ENCODE data around the gene SAMD4A.

The SAMD4A gene

GRCh38 chr14:54711312-54711711 lies 144.4 kb downstream of the SAMD4A start:
- no peak for TF ChIP-seq CTCF (IDR thresholded peaks at IDR 0.05; ENCODE audit: insufficient read depth, low read length, missing control alignments)
- CTCF ChIA-PET = interaction anchor here (2.0 to 2.8 kb wide), 3 partner anchors 11 to 26 kb away, joined by 4 to 14 read pairs (median 9); no protein-coding TSS in a partner anchor
- no peak overlapping the region for H3K4me3 ChIP-seq (ENCODE audit: low read depth, low read length)
- no peak for DNase-seq (ENCODE audit: low read depth, low spot score)
- POLR2A ChIA-PET = interaction anchor here (0.9 kb wide), 1 partner anchor 146 kb away, joined by 3 read pairs; no protein-coding TSS in a partner anchor

GRCh38 chr14:54711812-54712464 lies 145.0 kb downstream of the SAMD4A start:
- no peak overlapping the region for H3K4me3 ChIP-seq (ENCODE audit: low read depth, low read length)
- CTCF ChIA-PET = interaction anchor here (2.0 to 2.8 kb wide), 2 partner anchors 11 to 27 kb away, joined by 4 to 14 read pairs; no protein-coding TSS in a partner anchor
- DNase-seq (ENCODE audit: low read depth, low spot score) = no peak
- no peak for TF ChIP-seq CTCF (IDR thresholded peaks at IDR 0.05; ENCODE audit: insufficient read depth, low read length, missing control alignments)
- POLR2A ChIA-PET = no interaction called here

- CTCF ChIA-PET = interaction anchor here (1.1 to 2.8 kb wide), 6 partner anchors 9 to 149 kb away, joined by 3 to 14 read pairs (median 6); no protein-coding TSS in a partner anchor
- no peak for DNase-seq (ENCODE audit: low read depth, low spot score)
- POLR2A ChIA-PET = interaction anchor here (1.3 kb wide), 1 partner anchor 10 kb away, joined by 3 read pairs; no protein-coding TSS in a partner anchor
These were observed 145.7 kb downstream of the SAMD4A start for GRCh38 chr14:54712465-54713200.

GRCh38 chr14:54713379-54713778 lies 146.5 kb downstream of the SAMD4A start:
- TF ChIP-seq CTCF (IDR thresholded peaks at IDR 0.05; ENCODE audit: insufficient read depth, low read length, missing control alignments) = no peak
- ChIA-PET POLR2A (interaction anchor here (1.3 kb wide), 1 partner anchor 9 kb away, joined by 3 read pairs; no protein-coding TSS in a partner anchor), CTCF (interaction anchor here (1.1 to 1.7 kb wide), 4 partner anchors 9 to 150 kb away, joined by 3 to 9 read pairs (median 5); no protein-coding TSS in a partner anchor)
- DNase-seq (ENCODE audit: low read depth, low spot score) = no peak
- H3K4me3 ChIP-seq (ENCODE audit: low read depth, low read length) = no peak overlapping the region

More at GRCh38 chr14:54712465-54713200, 145.7 kb downstream of the SAMD4A start:
- no peak overlapping the region for H3K4me3 ChIP-seq (ENCODE audit: low read depth, low read length)
- no peak for TF ChIP-seq CTCF (IDR thresholded peaks at IDR 0.05; ENCODE audit: insufficient read depth, low read length, missing control alignments)

- DNase-seq (ENCODE audit: low read depth, low spot score) = no peak
- no peak overlapping the region for H3K4me3 ChIP-seq (ENCODE audit: low read depth, low read length)
- CTCF ChIA-PET = interaction anchor here (1.0 kb wide), 1 partner anchor 149 kb away, joined by 4 read pairs; no protein-coding TSS in a partner anchor
- POLR2A ChIA-PET = no interaction called here
- no peak for TF ChIP-seq CTCF (IDR thresholded peaks at IDR 0.05; ENCODE audit: insufficient read depth, low read length, missing control alignments)
These were observed 148.3 kb downstream of the SAMD4A start for GRCh38 chr14:54715239-54715638.

- POLR2A ChIA-PET = no interaction called here
- TF ChIP-seq CTCF (IDR thresholded peaks at IDR 0.05; ENCODE audit: insufficient read depth, low read length, missing control alignments) = no peak
These were observed 148.9 kb downstream of the SAMD4A start for GRCh38 chr14:54715811-54716210.

More at GRCh38 chr14:54715811-54716210, 148.9 kb downstream of the SAMD4A start:
- CTCF ChIA-PET = no interaction called here
- no peak overlapping the region for H3K4me3 ChIP-seq (ENCODE audit: low read depth, low read length)
- no peak for DNase-seq (ENCODE audit: low read depth, low spot score)

Measured in AG04449 (cell line).